GM20000 (cell line): Measurements from ENCODE around the gene PPP2R5C.

Source experiments
- DNase-seq: peaks from one replicate; pipeline ENCODE4 v3.0.0; 2012; ENCODE audit warnings: low spot score
- CTCF ChIP-seq: IDR thresholded peaks from 2 replicates; pipeline ENCODE4 v1.5.1; 2012; ENCODE audit warnings: mild to moderate bottlenecking, control low read depth; ENCODE audit errors: extremely low read depth, missing control alignments

The PPP2R5C gene

GRCh38 chr14:101926085-101926484 lies 164.6 kb downstream of the PPP2R5C start:
- no peak for DNase-seq

GRCh38 chr14:101926620-101927019 lies 165.1 kb downstream of the PPP2R5C start:
- DNase-seq: no peak

More at GRCh38 chr14:101926085-101926484, 164.6 kb downstream of the PPP2R5C start:
- no peak for TF ChIP-seq CTCF

GRCh38 chr14:101927859-101928258 lies 166.3 kb downstream of the PPP2R5C start:
- no peak for DNase-seq
- TF ChIP-seq CTCF: no peak

More at GRCh38 chr14:101926620-101927019, 165.1 kb downstream of the PPP2R5C start:
- no peak for TF ChIP-seq CTCF

GRCh38 chr14:101928415-101928841 lies 166.9 kb downstream of the PPP2R5C start:
- no peak for TF ChIP-seq CTCF
- DNase-seq: no peak

GRCh38 chr14:101929096-101929495 lies 167.6 kb downstream of the PPP2R5C start:
- DNase-seq: no peak
- no peak for TF ChIP-seq CTCF

- no peak for DNase-seq
Observed at GRCh38 chr14:101929946-101930345, 168.4 kb downstream of the PPP2R5C start.

GRCh38 chr14:101932673-101933072 lies 171.2 kb downstream of the PPP2R5C start:
- no peak for DNase-seq
- no peak for TF ChIP-seq CTCF

More at GRCh38 chr14:101929946-101930345, 168.4 kb downstream of the PPP2R5C start:
- TF ChIP-seq CTCF: no peak
